HG03575 (cell line): Measurements from ENCODE around the gene DNASE1L1.

Experiments used
- ATAC-seq: cut with Tn5 transposase; IDR thresholded peaks from one replicate; pipeline ENCODE4 v1.9.1; 2021; ENCODE audit not compliant: unreplicated experiment, insufficient number of reproducible peaks, low FRiP score; ENCODE audit errors: extremely low read depth

DNASE1L1 gene

GRCh38 chrX:154373340-154374306 is 35.4 kb downstream of the DNASE1L1 start:
- no peak for ATAC-seq

- ATAC-seq, result no peak
Observed at GRCh38 chrX:154372612-154373022, 36.4 kb downstream of the DNASE1L1 start.

- ATAC-seq, result no peak
Observed at GRCh38 chrX:154371789-154372300, 37.2 kb downstream of the DNASE1L1 start.

- ATAC-seq, result no peak
Observed at GRCh38 chrX:154371017-154371788, 37.9 kb downstream of the DNASE1L1 start.

- no peak for ATAC-seq
Observed at GRCh38 chrX:154370300-154371016, 38.6 kb downstream of the DNASE1L1 start.

GRCh38 chrX:154369449-154370299 is 39.4 kb downstream of the DNASE1L1 start:
- ATAC-seq, result no peak

- ATAC-seq, result no peak
Observed at GRCh38 chrX:154368630-154369448, 40.2 kb downstream of the DNASE1L1 start.

GRCh38 chrX:154367474-154368308 is 41.4 kb downstream of the DNASE1L1 start:
- no peak for ATAC-seq

- ATAC-seq, result no peak
Observed at GRCh38 chrX:154366666-154367055, 42.4 kb downstream of the DNASE1L1 start.

- no peak for ATAC-seq
Observed at GRCh38 chrX:154365997-154366665, 42.9 kb downstream of the DNASE1L1 start.

- no peak for ATAC-seq
Observed at GRCh38 chrX:154365052-154365600, 43.9 kb downstream of the DNASE1L1 start.

- no peak for ATAC-seq
Observed at GRCh38 chrX:154363706-154364439, 45.2 kb downstream of the DNASE1L1 start.

GRCh38 chrX:154362085-154362742 is 46.8 kb downstream of the DNASE1L1 start:
- no peak for ATAC-seq

GRCh38 chrX:154360155-154360713 is 48.8 kb downstream of the DNASE1L1 start:
- no peak for ATAC-seq
